HFFc6 (cell line): ENCODE data around the gene CPNE8. TPM values are rescaled to one million over a fixed set of nuclear protein-coding genes. Genes with fewer than 3 reads are reported as not detected.

Experiments
- DNase-seq: peaks from one replicate; pipeline ENCODE4 v3.0.0-alpha.2; 2018
- H3K27ac Mint-ChIP-seq: 2 replicates; pipeline ENCODE4 v1.8.0; 2020; ENCODE audit warnings: mild to moderate bottlenecking, mixed read lengths
- H3K27me3 Mint-ChIP-seq: 2 replicates; pipeline ENCODE4 v1.8.0; 2021; ENCODE audit warnings: mild to moderate bottlenecking, moderate library complexity, mixed read lengths; ENCODE audit not compliant: insufficient read depth
- H3K36me3 Mint-ChIP-seq: 2 replicates; pipeline ENCODE4 v1.8.0; 2021; ENCODE audit warnings: low read depth, mixed read lengths
- H3K4me1 Mint-ChIP-seq: 2 replicates; pipeline ENCODE4 v1.8.0; 2020; ENCODE audit warnings: low read depth, mixed read lengths
- H3K4me3 Mint-ChIP-seq: 2 replicates; pipeline ENCODE4 v1.8.0; 2020; ENCODE audit warnings: mild to moderate bottlenecking, moderate library complexity, mixed read lengths
- H3K9me3 Mint-ChIP-seq: 2 replicates; pipeline ENCODE4 v1.8.0; 2020; ENCODE audit warnings: mild to moderate bottlenecking, mixed read lengths
- CTCF ChIP-seq: fragments of 200-600 bp; sonication (generic); IDR thresholded peaks from 2 replicates; pipeline ENCODE4 v1.5.0; 2021; ENCODE audit warnings: antibody characterized with exemption, mild to moderate bottlenecking
- total RNA-seq, 6 experiments: library from RNA; stranded (reverse); fragmentation: NEBNext Ultra II Directional; extraction: Animal tissue kit (Norgen Biotek cat#: 25700); gene quantifications; 2 replicates in 1 of 6; 3 replicates in 5 of 6; pipeline ENCODE4 v1.2.3, GENCODE V29; 2021

The CPNE8 gene
- total RNA-seq, 6 experiments from 2014 or later: not detected

- Mint-ChIP-seq H3K4me3 (no peak overlapping the region), H3K9me3 (peaks cover 19% of the 10 kb centered on the region), H3K4me1 (no peaks in the 10 kb centered on the region), H3K27ac (no peak overlapping the region), H3K27me3 (peaks cover 2% of the 10 kb centered on the region; the same call in 1 of the 2 replicates), H3K36me3 (no peaks in the 10 kb centered on the region)
- no peak for TF ChIP-seq CTCF
- DNase-seq: no peak
Measured at GRCh38 chr12:38878986-38879385, 26.4 kb downstream of the CPNE8 start.

GRCh38 chr12:38878333-38878705 lies 27.1 kb downstream of the CPNE8 start:
- Mint-ChIP-seq H3K36me3 (no peaks in the 10 kb centered on the region), H3K9me3 (peaks cover 19% of the 10 kb centered on the region), H3K4me3 (no peak overlapping the region), H3K27ac (no peak overlapping the region), H3K4me1 (no peaks in the 10 kb centered on the region), H3K27me3 (peaks cover 2% of the 10 kb centered on the region; the same call in 1 of the 2 replicates)
- TF ChIP-seq CTCF: no peak
- DNase-seq: no peak

GRCh38 chr12:38875586-38876228 lies 29.7 kb downstream of the CPNE8 start:
- no peaks in the 10 kb centered on the region for H3K27me3 Mint-ChIP-seq
- no peaks in the 10 kb centered on the region for H3K36me3 Mint-ChIP-seq
- TF ChIP-seq CTCF: no peak
- H3K4me1 Mint-ChIP-seq: no peaks in the 10 kb centered on the region
- H3K4me3 Mint-ChIP-seq: no peak overlapping the region
- H3K9me3 Mint-ChIP-seq: peaks cover 23% of the 10 kb centered on the region
- DNase-seq: no peak
- H3K27ac Mint-ChIP-seq: no peak overlapping the region

- DNase-seq: no peak
- no peaks in the 10 kb centered on the region for H3K36me3 Mint-ChIP-seq
- no peak overlapping the region for H3K4me3 Mint-ChIP-seq
- H3K27ac Mint-ChIP-seq: no peak overlapping the region
- peaks cover 28% of the 10 kb centered on the region for H3K9me3 Mint-ChIP-seq
- no peaks in the 10 kb centered on the region for H3K27me3 Mint-ChIP-seq
- H3K4me1 Mint-ChIP-seq: no peaks in the 10 kb centered on the region
- TF ChIP-seq CTCF: no peak
Measured at GRCh38 chr12:38872561-38872960, 32.8 kb downstream of the CPNE8 start.

GRCh38 chr12:38872156-38872555 lies 33.2 kb downstream of the CPNE8 start:
- Mint-ChIP-seq H3K27ac (no peak overlapping the region), H3K9me3 (peaks cover 29% of the 10 kb centered on the region), H3K36me3 (no peaks in the 10 kb centered on the region), H3K4me3 (no peak overlapping the region), H3K27me3 (no peaks in the 10 kb centered on the region), H3K4me1 (no peaks in the 10 kb centered on the region)
- no peak for DNase-seq
- no peak for TF ChIP-seq CTCF

- Mint-ChIP-seq H3K9me3 (peaks cover 31% of the 10 kb centered on the region), H3K4me1 (no peaks in the 10 kb centered on the region), H3K27me3 (no peaks in the 10 kb centered on the region), H3K36me3 (no peaks in the 10 kb centered on the region), H3K4me3 (no peak overlapping the region), H3K27ac (no peak overlapping the region)
- DNase-seq: no peak
- TF ChIP-seq CTCF: no peak
Measured at GRCh38 chr12:38869036-38869435, 36.4 kb downstream of the CPNE8 start.
